GM23338 (cell line): Measurements from ENCODE around the gene PDE4D. TPM values are rescaled to one million over a fixed set of nuclear protein-coding genes. Genes with fewer than 3 reads are reported as not detected.

ENCODE experiments used
- ATAC-seq: fragments of 200-7000 bp; cut with Tn5 transposase; 3 replicates; pipeline ENCODE4 v1.9.1; 2020
- DNase-seq: peaks from one replicate; pipeline ENCODE4 v3.0.0-alpha.2; 2015; ENCODE audit warnings: low spot score
- H2AFZ ChIP-seq: fragments of 200-600 bp; sonication (generic); 2 replicates; pipeline ENCODE4 v1.8.0; 2016; ENCODE audit warnings: antibody characterized with exemption, mild to moderate bottlenecking, moderate library complexity
- H3F3A ChIP-seq: fragments of 200-600 bp; sonication (generic); replicated peaks from 2 replicates; pipeline ENCODE4 v1.8.0; 2017; ENCODE audit warnings: antibody characterized with exemption, mixed run types, low read depth
- H3K27ac ChIP-seq: fragments of 200-600 bp; sonication (generic); 2 replicates; pipeline ENCODE4 v1.6.1; 2016; ENCODE audit warnings: low read depth
- H3K27me3 ChIP-seq: fragments of 200-600 bp; sonication (generic); 2 replicates; pipeline ENCODE4 v1.8.0; 2016; ENCODE audit warnings: mild to moderate bottlenecking, mixed run types, moderate library complexity; ENCODE audit not compliant: insufficient read depth
- H3K36me3 ChIP-seq: fragments of 200-600 bp; sonication (generic); 2 replicates; pipeline ENCODE4 v1.8.0; 2016; ENCODE audit warnings: mild to moderate bottlenecking; ENCODE audit not compliant: insufficient read depth
- H3K4me1 ChIP-seq: fragments of 200-600 bp; sonication (generic); 2 replicates; pipeline ENCODE4 v1.8.0; 2016; ENCODE audit warnings: mild to moderate bottlenecking, moderate library complexity; ENCODE audit not compliant: insufficient read depth
- H3K4me2 ChIP-seq: fragments of 200-600 bp; sonication (generic); 2 replicates; pipeline ENCODE4 v1.7.1; 2017; ENCODE audit warnings: mixed run types
- H3K4me3 ChIP-seq: fragments of 200-600 bp; sonication (generic); 2 replicates; pipeline ENCODE4 v1.6.1; 2016; ENCODE audit warnings: mixed run types
- H3K79me2 ChIP-seq: fragments of 200-600 bp; sonication (generic); replicated peaks from 2 replicates; pipeline ENCODE4 v1.8.0; 2017; ENCODE audit warnings: mild to moderate bottlenecking; ENCODE audit not compliant: insufficient read depth
- H3K9me2 ChIP-seq: fragments of 200-600 bp; sonication (generic); 2 replicates; pipeline ENCODE4 v1.8.0; 2017; ENCODE audit not compliant: insufficient read depth
- H4K20me1 ChIP-seq: fragments of 200-600 bp; sonication (generic); replicated peaks from 2 replicates; pipeline ENCODE4 v1.8.0; 2017; ENCODE audit warnings: mild to moderate bottlenecking; ENCODE audit not compliant: insufficient read depth
- H3K27ac Mint-ChIP-seq: 2 replicates; pipeline ENCODE4 v1.8.0; 2020; ENCODE audit warnings: inconsistent platforms, mild to moderate bottlenecking, moderate library complexity, mixed read lengths
- H3K27me3 Mint-ChIP-seq: 3 replicates; pipeline ENCODE4 v1.8.0; 2022; ENCODE audit warnings: low read depth, mild to moderate bottlenecking, moderate library complexity, mixed read lengths, inconsistent platforms; ENCODE audit not compliant: insufficient read depth, poor library complexity
- H3K36me3 Mint-ChIP-seq: 3 replicates; pipeline ENCODE4 v1.8.0; 2021; ENCODE audit warnings: low read depth, mild to moderate bottlenecking, inconsistent platforms, moderate library complexity, mixed read lengths
- H3K4me1 Mint-ChIP-seq: 3 replicates; pipeline ENCODE4 v1.8.0; 2020; ENCODE audit warnings: mild to moderate bottlenecking, inconsistent platforms, mixed read lengths
- H3K4me3 Mint-ChIP-seq: 3 replicates; pipeline ENCODE4 v1.8.0; 2021; ENCODE audit warnings: moderate library complexity, mild to moderate bottlenecking, inconsistent platforms, mixed read lengths
- H3K9me3 Mint-ChIP-seq: 3 replicates; pipeline ENCODE4 v1.8.0; 2020; ENCODE audit warnings: moderate library complexity, mild to moderate bottlenecking, inconsistent platforms, mixed read lengths
- EZH2phosphoT487 ChIP-seq: fragments of 200-600 bp; sonication (generic); IDR thresholded peaks from one replicate; pipeline ENCODE4 v1.8.1; 2018; ENCODE audit warnings: antibody characterized with exemption; ENCODE audit not compliant: unreplicated experiment
- NANOG ChIP-seq: IDR thresholded peaks from 2 replicates; pipeline ENCODE4 v1.6.1; 2016; ENCODE audit warnings: antibody characterized with exemption, borderline replicate concordance
- ZNF114 ChIP-seq: fragments of 250-450 bp; sonication (Bioruptor Pico); IDR thresholded peaks from 2 replicates; pipeline ENCODE4 v1.5.0; 2020; ENCODE audit warnings: mild to moderate bottlenecking, moderate library complexity
- ZNF331 ChIP-seq: fragments of 250-450 bp; sonication (Bioruptor Pico); IDR thresholded peaks from 2 replicates; pipeline ENCODE4 v1.5.0; 2020; ENCODE audit warnings: low read depth, mild to moderate bottlenecking, moderate library complexity
- polyA plus RNA-seq: library from polyadenylated mRNA; unstranded; fragments of >200 nt; fragmentation: Nextera tagmentation; extraction: Ambion mirVana; gene quantifications from 2 replicates; pipeline ENCODE4 v1.2.1, GENCODE V29; 2016
- total RNA-seq: library from RNA; depleted of rRNA; stranded (reverse); fragments of >200 nt; shearing (Covaris generic); gene quantifications from 2 replicates; pipeline ENCODE4 v1.2.3, GENCODE V29; 2014
- TF ChIP-seq, protein P1 (sequence below), 2 experiments: fragments of 200-600 bp in 1 of 2; sonication (generic) in 1 of 2; conservative IDR thresholded peaks; 2 replicates each; pipeline versions ENCODE4 v1.5.1 to v1.6.1; 2016 to 2017; ENCODE audit warnings: antibody characterized with exemption in 2 of 2, low read depth in 2 of 2, mild to moderate bottlenecking in 2 of 2, moderate library complexity in 1 of 2
- TF ChIP-seq, protein P2 (sequence below): IDR thresholded peaks from 2 replicates; pipeline ENCODE4 v1.6.1; 2016; ENCODE audit warnings: antibody characterized with exemption
- TF ChIP-seq, protein P3 (sequence below): fragments of 250-450 bp; sonication (Bioruptor Pico); IDR thresholded peaks from 2 replicates; pipeline ENCODE4 v1.5.0; 2020; ENCODE audit warnings: mild to moderate bottlenecking, moderate library complexity

The PDE4D gene
- total and polyA plus RNA-seq, 2 experiments from 2014 or later = 2.1 to 4.7 TPM

DNA sequence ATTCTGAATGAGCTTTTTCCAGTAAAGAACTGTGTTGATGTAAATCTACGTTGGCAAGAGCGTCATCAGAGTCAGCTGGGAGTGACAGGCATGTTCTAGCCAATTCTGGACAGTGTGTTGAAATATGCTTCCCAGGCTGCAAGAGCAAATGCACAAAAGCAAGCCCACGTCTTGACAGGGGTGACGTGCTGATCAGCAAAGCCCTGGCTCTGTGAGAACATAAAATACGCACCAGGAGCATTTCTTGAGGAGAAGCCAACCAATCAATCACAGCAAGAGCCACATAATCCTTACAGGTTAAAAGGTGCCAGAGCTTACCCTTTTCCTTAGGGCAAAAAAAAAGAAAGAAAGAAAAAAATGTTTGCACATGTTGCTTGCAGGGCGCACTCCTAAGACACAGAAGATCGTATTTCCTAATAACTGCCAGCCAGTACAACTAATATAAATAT lies 148.1 kb downstream of the PDE4D start:
- no peak overlapping the region for H3K4me3 ChIP-seq

More for the DNA sequence above, 148.1 kb downstream of the PDE4D start:
- no peaks in the 10 kb centered on the region for H3F3A ChIP-seq
- no peak for ATAC-seq
- TF ChIP-seq, protein P1, sequence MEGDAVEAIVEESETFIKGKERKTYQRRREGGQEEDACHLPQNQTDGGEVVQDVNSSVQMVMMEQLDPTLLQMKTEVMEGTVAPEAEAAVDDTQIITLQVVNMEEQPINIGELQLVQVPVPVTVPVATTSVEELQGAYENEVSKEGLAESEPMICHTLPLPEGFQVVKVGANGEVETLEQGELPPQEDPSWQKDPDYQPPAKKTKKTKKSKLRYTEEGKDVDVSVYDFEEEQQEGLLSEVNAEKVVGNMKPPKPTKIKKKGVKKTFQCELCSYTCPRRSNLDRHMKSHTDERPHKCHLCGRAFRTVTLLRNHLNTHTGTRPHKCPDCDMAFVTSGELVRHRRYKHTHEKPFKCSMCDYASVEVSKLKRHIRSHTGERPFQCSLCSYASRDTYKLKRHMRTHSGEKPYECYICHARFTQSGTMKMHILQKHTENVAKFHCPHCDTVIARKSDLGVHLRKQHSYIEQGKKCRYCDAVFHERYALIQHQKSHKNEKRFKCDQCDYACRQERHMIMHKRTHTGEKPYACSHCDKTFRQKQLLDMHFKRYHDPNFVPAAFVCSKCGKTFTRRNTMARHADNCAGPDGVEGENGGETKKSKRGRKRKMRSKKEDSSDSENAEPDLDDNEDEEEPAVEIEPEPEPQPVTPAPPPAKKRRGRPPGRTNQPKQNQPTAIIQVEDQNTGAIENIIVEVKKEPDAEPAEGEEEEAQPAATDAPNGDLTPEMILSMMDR (conservative IDR thresholded peaks at IDR 0.05; ENCODE audit: low read depth in 2 of 2) = no peak
- TF ChIP-seq, protein P2, sequence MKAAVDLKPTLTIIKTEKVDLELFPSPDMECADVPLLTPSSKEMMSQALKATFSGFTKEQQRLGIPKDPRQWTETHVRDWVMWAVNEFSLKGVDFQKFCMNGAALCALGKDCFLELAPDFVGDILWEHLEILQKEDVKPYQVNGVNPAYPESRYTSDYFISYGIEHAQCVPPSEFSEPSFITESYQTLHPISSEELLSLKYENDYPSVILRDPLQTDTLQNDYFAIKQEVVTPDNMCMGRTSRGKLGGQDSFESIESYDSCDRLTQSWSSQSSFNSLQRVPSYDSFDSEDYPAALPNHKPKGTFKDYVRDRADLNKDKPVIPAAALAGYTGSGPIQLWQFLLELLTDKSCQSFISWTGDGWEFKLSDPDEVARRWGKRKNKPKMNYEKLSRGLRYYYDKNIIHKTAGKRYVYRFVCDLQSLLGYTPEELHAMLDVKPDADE = no peak
- no peak for TF ChIP-seq NANOG
- TF ChIP-seq EZH2phosphoT487 = no peak
- TF ChIP-seq, protein P3, sequence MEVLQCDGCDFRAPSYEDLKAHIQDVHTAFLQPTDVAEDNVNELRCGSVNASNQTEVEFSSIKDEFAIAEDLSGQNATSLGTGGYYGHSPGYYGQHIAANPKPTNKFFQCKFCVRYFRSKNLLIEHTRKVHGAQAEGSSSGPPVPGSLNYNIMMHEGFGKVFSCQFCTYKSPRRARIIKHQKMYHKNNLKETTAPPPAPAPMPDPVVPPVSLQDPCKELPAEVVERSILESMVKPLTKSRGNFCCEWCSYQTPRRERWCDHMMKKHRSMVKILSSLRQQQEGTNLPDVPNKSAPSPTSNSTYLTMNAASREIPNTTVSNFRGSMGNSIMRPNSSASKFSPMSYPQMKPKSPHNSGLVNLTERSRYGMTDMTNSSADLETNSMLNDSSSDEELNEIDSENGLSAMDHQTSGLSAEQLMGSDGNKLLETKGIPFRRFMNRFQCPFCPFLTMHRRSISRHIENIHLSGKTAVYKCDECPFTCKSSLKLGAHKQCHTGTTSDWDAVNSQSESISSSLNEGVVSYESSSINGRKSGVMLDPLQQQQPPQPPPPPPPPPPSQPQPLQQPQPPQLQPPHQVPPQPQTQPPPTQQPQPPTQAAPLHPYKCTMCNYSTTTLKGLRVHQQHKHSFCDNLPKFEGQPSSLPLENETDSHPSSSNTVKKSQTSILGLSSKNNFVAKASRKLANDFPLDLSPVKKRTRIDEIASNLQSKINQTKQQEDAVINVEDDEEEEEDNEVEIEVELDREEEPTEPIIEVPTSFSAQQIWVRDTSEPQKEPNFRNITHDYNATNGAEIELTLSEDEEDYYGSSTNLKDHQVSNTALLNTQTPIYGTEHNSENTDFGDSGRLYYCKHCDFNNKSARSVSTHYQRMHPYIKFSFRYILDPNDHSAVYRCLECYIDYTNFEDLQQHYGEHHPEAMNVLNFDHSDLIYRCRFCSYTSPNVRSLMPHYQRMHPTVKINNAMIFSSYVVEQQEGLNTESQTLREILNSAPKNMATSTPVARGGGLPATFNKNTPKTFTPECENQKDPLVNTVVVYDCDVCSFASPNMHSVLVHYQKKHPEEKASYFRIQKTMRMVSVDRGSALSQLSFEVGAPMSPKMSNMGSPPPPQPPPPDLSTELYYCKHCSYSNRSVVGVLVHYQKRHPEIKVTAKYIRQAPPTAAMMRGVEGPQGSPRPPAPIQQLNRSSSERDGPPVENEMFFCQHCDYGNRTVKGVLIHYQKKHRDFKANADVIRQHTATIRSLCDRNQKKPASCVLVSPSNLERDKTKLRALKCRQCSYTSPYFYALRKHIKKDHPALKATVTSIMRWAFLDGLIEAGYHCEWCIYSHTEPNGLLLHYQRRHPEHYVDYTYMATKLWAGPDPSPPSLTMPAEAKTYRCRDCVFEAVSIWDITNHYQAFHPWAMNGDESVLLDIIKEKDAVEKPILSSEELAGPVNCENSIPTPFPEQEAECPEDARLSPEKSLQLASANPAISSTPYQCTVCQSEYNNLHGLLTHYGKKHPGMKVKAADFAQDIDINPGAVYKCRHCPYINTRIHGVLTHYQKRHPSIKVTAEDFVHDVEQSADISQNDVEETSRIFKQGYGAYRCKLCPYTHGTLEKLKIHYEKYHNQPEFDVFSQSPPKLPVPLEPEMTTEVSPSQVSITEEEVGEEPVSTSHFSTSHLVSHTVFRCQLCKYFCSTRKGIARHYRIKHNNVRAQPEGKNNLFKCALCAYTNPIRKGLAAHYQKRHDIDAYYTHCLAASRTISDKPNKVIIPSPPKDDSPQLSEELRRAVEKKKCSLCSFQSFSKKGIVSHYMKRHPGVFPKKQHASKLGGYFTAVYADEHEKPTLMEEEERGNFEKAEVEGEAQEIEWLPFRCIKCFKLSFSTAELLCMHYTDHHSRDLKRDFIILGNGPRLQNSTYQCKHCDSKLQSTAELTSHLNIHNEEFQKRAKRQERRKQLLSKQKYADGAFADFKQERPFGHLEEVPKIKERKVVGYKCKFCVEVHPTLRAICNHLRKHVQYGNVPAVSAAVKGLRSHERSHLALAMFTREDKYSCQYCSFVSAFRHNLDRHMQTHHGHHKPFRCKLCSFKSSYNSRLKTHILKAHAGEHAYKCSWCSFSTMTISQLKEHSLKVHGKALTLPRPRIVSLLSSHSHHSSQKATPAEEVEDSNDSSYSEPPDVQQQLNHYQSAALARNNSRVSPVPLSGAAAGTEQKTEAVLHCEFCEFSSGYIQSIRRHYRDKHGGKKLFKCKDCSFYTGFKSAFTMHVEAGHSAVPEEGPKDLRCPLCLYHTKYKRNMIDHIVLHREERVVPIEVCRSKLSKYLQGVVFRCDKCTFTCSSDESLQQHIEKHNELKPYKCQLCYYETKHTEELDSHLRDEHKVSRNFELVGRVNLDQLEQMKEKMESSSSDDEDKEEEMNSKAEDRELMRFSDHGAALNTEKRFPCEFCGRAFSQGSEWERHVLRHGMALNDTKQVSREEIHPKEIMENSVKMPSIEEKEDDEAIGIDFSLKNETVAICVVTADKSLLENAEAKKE = no peak
- no peak for TF ChIP-seq ZNF331 (CRISPR knock-in tag)
- no peak for TF ChIP-seq ZNF114
- H3K27ac ChIP-seq = no peak overlapping the region
- H3K27ac Mint-ChIP-seq = no peak overlapping the region
- no peak overlapping the region for H3K4me3 Mint-ChIP-seq
- H3K36me3 ChIP-seq = no peaks in the 10 kb centered on the region
- no peak for DNase-seq
- 0 out of 2 replicates have a peak, but pooled peaks cover 4% of the 10 kb centered on the region for H3K9me2 ChIP-seq
- no peaks in the 10 kb centered on the region for H3K4me1 Mint-ChIP-seq
- no peaks in the 10 kb centered on the region for H3K9me3 Mint-ChIP-seq
- no peak overlapping the region for H3K4me2 ChIP-seq
- no peak overlapping the region for H2AFZ ChIP-seq
- no peaks in the 10 kb centered on the region for H4K20me1 ChIP-seq
- H3K27me3 Mint-ChIP-seq = no peaks in the 10 kb centered on the region
- no peaks in the 10 kb centered on the region for H3K27me3 ChIP-seq
- H3K36me3 Mint-ChIP-seq = no peaks in the 10 kb centered on the region
- H3K4me1 ChIP-seq = no peaks in the 10 kb centered on the region
- H3K79me2 ChIP-seq = no peaks in the 10 kb centered on the region
